Cardiac septum (tissue), 1 donor: Measurements from ENCODE around the gene CDK16. TPM values are rescaled to one million over a fixed set of nuclear protein-coding genes. Genes with fewer than 3 reads are reported as not detected.

Experiments
- DNase-seq: peaks from one replicate; pipeline ENCODE4 v3.0.0-alpha.2; 2020; ENCODE audit warnings: low spot score
- intact Hi-C: fragments of 100-400 bp; cut with DNase I; formaldehyde crosslinking; loops from one replicate; pipeline ENCODE4 v1.14.0; 2022
- long read RNA-seq: library from polyadenylated mRNA; unstranded; transcript quantifications from one replicate; pipeline ENCODE4 v2.0.0, GENCODE V29; 2021
- total RNA-seq: library from RNA; stranded (reverse); fragmentation: NEBNext Ultra II Directional; extraction: Animal tissue kit (Norgen Biotek cat#: 25700); gene quantifications from one replicate; pipeline ENCODE4 v1.2.1, GENCODE V29; 2021
- donor health status: DM: no; HTN: no; CAD: no.

CDK16 gene
- total RNA-seq: 177 TPM
- long read RNA-seq, transcript CDK16-202 (16 exons, 3,144 nt): major isoform, 185 of 294 reads
- long read RNA-seq, partial matches to known transcripts: 57 of 294 reads
- long read RNA-seq, other reads (novel, unspliced or antisense): 47 of 294 reads

DNA sequence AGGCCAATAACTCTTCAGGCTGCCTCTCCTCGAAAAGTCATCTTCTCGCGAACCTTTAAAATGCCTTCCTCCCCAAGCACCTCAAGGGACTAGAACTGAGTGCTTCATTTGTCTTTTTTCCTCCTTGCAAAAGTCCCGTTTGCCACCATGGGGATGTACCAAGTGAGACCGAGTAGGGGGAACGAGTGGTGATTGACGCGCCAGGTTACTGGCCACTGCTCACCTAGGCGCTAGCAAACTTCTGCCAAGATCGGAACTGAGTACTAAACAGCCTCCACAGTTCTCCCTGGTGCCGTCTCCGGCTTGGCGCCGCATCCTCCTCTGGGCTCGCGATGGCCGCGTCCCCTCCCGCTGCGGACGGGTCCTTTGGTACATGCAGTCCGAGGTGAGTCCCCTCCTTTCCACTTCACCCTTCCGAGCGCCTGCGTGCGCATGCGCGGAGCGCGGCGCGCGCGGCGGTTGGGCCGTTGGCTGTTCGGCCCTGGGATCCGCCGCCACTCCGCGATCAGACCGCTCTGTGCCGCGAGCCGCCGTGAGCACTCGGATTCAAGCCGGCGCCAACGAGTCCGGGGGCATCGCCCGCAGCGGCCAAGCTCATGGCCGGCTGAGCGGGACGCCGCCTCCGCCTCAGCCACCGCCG lies at the start of gene CDK16:
CDK16 (plus strand) TSS at position 402 of the 640 bp plus-strand sequence. CDS start 4,877 bp downstream, outside the sequence.
- intact Hi-C loops: loop anchor here (10.0 kb wide), 1 partner anchor 146 kb away; no protein-coding TSS in a partner anchor
- peak; percentile 94 for DNase-seq

DNA sequence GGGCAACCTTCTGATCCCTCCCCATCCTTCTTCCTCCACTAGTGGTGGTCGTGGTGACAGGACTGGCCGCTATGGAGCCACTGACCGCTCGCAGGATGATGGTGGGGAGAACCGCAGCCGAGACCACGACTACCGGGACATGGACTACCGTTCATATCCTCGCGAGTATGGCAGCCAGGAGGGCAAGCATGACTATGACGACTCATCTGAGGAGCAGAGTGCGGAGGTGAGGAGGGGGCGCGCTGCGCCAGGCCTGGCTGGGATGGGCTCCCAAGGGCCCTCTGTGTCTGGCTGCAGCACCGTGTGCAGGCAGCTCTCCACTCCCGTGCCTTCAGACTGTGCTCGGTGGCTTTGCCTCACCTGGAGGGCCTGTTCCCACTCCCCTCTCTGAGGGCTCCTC lies 49.2 kb upstream of the CDK16 start:
- peak; percentile 26 for DNase-seq
- intact Hi-C loops: no loop called here

DNA sequence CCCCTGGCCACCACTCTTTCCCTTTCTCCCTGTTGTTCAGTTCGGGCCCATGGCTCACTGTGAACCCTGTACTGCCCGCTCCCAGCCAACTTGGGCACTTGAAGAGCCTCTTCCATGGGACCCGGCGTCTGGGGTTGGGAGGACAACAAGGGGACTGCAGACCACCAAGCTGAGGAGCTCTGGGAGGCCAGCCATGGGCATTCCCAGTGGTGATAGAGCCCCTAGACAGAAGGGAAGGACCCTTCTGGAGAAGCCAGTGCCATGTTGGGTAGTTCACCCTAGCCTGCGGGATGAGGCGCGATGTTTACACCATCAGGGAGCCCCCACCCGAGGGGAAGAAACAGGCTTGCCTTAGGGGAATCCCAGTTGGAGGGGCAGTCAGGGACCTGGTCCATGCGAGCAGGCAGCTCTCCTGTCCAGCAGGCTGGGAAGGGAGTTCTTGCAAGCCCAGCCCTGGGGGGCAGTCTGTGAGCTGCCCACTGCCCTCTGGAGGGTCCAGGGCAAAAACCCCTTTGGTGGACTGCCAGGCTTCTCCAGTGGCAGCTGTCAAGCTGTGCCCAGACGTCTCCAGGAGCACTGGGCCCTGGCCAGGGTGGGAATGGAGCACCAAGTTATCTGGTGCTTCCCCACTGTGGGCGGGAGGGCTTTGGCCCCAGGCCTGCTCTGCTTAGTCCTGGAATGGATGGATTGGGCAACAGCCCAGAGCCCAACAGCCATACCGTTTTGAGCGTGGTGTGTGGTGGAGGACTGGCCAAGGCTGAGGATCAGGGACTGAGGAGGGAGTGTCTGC lies 48.6 kb upstream of the CDK16 start:
- DNase-seq: peak; percentile 78
- intact Hi-C loops: no loop called here

DNA sequence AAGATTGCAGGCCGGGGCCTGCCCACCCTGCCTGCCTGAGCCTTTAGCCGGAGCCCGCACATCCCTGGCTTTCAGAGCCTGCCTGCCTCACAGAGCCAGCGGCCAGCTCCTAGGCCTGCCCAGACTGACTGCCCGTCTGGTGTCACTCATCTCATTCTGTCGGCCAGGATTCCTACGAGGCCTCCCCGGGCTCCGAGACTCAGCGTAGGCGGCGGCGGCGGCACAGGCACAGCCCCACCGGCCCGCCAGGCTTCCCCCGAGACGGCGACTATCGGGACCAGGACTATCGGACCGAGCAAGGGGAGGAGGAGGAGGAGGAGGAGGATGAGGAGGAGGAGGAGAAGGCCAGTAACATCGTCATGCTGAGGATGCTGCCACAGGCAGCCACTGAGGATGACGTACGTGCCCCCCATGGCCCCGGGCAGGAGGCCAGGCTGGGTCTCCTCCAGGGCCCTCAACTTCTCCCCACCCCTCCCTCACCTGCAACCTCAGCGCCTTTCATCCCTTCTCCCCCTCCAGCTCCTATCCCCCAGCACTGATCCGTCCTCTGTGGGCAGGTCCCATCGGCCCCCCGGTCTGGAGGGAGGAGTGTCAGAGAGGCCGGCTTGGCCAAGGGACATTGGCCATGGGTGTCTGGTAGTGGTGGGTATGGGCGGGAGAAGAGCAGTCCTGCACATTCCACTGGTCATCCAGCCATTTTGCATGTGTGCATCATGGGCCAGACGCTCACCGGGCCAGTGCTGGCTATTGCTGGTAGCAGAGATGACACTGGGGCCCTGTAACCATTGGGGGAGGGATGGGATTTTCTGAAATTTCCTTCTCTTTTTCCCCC lies 47.4 kb upstream of the CDK16 start:
- intact Hi-C loops: no loop called here

DNA sequence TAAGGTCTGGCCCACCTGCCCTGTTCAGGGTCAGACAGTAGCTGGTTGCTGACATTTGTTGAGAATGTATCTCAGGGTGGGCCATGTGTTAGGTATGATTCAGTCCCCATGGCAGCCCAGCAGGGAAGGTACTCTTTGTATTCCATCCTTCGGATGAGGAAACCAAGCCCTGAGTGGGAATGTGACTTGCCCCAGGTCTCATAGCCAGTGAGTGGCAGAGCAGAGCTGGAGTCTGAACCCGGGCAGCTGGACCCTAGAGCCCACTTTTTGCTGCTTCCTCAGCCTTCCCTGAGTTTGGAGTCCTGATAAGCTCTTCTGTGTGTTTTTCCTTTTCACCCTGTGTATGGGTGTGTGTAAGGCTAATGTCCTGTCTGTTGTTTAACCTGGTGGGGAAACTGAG lies 46.5 kb upstream of the CDK16 start:
- intact Hi-C loops: no loop called here
- DNase-seq: peak; percentile 55

More for the DNA sequence above, 47.4 kb upstream of the CDK16 start:
- DNase-seq: peak; percentile 69

DNA sequence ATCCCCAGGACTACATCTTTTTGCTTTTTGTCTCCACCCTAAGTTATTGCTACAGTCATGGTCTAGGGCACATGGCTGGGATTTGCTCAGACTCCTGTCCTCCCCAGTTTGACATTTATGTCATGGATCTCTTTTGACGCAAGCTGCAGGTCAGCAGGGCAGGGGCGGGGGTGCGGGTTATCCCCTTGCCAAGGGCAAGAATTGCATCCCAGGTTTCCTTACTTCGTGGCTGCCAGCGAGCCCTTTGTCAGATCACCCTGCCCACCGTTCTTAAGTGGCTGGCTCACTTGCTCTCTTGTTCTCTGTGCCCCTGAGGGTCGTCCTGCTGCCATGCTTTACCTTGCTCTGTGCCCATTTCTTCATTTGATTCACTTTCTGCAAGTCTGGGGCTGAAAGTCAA lies 45.9 kb upstream of the CDK16 start:
- intact Hi-C loops: no loop called here
- peak; percentile 24 for DNase-seq

DNA sequence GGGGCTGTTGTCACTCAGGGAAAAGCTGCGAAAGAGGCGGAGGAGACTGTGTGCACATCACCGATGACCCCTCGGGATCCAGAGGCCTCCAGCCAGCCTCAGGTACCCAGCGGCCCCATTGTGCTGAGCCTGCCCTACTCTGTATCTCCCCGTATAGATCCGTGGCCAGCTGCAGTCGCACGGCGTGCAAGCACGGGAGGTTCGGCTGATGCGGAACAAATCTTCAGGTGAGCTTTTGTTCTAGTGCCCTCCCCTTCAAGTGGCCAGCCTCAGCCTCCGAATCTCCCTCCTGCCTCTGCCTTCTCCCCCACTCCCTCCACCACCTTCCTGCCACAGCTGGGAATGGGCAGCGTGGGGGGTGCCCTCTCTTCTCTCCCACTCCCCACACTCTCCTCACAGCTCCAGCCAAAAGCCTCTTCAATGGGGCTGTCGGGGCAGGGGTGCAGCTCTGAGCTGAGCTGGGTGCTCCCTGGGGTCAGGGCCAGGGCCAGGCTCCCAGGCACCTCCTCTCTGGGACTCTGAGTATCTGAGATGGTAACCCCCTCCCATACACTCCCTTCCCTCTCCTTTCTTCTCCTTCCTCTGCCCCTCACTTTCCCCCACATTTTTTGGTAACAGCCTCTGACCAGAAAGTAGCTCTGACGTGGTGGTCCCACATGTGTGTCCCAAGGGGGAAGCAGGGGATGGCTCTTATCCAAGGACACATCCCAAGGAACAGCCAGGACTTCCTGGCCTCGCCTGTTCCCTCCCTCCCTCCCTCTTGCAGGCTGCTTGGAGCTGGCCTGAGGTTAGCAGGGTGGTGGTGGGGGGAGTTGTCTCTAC lies 45.3 kb upstream of the CDK16 start:
- intact Hi-C loops: no loop called here
- peak; percentile 68 for DNase-seq

DNA sequence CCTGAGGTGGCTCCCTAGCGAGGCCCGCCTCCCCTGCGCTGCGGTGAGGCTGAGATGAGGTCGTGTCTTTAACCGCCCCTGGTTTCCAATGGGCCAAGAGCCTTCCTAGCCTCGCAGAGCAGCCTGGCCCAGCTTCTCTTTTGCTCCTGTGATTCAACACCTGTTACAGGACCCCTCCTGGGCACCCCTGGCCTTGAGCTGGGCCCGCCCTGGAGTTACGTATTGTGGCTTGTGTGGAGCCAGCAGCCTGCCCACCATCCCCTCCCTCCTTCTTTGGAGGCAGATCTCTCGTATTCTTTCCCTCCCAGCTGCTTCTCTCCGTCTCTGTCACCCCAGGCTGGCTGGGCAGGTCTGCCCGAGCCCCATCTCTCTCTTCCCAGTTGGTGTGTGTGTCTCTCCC lies 44.1 kb upstream of the CDK16 start:
- intact Hi-C loops: no loop called here

DNA sequence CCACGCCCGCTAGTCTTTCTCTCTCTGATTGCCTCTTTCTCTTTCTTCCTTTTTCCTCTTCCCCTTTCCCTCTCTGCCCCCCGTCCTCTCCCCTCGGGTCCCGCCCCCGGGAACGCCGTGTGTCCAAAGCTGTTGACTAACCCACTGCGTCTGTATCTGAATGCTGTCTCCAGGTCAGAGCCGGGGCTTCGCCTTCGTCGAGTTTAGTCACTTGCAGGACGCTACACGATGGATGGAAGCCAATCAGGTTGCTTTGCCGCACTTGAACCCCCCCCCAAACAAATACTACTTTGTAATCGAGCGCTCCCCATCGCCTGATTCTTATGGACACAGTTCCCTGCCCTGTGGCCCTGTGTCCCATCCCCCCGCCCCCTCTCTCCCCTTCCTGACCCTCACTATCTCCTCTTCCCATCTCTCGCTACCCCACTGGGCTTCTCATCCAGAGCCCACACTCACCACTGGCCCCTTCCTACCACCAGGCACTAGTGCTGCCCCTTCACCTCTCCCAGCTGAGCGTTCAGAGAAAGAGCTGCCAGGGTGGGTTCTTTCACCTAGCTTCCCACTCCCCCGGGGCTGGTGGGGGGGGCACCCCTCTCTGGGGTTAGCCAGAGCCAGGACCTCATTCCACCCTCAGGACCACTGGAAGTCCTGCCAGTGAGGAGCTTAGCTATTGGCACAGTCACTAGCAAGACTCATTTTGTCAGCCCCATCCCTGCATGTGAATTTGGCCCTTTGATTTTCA lies 43.5 kb upstream of the CDK16 start:
- peak; percentile 36 for DNase-seq

More for the DNA sequence above, 44.1 kb upstream of the CDK16 start:
- peak; percentile 61 for DNase-seq

DNA sequence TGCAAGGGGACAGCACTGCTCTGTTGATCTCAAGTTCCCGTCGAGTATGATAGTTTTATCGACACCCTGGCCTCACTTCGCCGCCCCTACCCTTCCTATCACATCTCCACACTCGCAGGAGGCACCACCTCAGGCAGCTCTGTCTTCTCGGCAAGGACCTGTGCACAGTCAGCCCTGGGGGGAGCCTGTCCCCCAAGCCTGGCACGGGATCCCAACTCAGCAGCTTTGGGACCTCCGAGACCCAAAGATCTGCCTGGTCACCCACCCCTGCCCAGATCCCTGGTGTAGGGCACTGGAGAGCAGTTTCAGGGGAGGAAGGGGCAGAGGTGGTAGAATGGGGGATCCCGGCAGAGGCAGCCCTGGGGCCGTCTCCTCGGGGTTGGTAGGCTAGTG lies 42.9 kb upstream of the CDK16 start:
- intact Hi-C loops: no loop called here
- DNase-seq: peak; percentile 55

More for the DNA sequence above, 43.5 kb upstream of the CDK16 start:
- intact Hi-C loops: no loop called here

DNA sequence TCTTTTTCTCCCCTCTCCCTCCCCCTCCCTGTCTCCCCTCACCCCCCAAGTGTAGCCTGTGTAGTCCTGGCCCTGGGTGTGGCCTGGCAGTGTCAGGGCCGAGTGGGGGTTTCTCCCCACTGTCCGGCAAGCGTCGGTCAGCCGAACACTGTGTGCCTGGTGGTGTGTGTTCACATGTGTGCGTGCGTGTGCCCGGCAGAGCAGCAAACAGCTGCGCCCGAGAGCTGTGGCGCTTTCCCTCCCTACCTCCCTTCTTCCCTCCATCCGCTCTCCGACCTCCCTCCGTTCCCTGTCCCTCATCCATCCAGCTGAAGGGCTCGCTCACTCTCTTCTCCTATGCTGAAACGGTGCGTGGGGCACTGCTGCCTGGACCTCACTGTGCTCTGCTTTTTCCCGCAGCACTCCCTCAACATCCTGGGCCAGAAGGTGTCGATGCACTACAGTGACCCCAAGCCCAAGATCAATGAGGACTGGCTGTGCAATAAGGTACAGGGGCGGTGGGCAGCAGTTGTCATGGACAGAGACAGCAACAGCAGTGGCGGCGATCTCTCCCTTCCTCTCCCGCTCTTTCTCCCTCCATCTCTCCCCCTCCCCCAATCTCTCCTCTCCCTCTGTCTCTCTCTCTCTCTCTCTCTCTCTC lies 42.3 kb upstream of the CDK16 start:
- peak; percentile 27 for DNase-seq
- intact Hi-C loops: no loop called here

DNA sequence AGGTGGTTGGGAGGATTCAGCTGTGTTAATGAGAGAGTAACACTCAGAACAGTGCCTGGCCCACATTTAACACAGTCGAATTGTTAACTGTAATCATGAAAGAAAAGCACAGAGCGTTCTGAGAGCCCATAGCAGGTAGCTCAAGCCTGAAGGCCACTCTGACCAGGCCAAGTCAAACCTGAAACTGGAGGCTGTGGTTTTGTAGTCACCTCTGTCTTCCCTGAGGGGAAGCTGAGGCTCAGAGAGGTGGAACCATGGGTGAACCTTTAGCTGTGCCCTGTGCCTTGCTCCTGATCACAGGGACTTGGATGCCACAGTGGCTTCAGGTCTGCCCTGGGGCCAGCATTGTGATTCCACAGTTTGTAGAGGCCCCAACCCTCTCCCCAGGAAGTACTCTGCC lies 41.4 kb upstream of the CDK16 start:
- peak; percentile 35 for DNase-seq
- intact Hi-C loops: no loop called here

DNA sequence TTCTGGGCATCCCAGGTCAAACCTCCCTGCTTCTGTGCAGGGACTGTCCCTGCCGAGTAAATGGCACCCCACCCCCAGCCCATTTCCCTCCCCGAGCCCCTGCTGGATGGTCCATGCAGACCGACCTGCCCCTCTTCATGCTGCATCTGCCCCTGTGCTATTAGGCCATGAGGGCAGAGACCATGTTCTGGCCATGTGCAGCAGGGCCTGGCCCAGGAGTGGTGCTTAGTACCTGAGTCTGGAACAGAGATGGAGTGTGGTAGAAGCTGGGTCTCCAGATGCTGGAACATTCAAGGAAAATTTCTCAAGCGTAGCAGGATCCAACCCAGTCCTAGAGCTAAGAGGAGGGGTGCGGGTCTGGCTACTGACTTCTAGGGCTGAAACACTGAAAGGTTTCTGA lies 40.1 kb upstream of the CDK16 start:
- no peak for DNase-seq
- intact Hi-C loops: no loop called here

DNA sequence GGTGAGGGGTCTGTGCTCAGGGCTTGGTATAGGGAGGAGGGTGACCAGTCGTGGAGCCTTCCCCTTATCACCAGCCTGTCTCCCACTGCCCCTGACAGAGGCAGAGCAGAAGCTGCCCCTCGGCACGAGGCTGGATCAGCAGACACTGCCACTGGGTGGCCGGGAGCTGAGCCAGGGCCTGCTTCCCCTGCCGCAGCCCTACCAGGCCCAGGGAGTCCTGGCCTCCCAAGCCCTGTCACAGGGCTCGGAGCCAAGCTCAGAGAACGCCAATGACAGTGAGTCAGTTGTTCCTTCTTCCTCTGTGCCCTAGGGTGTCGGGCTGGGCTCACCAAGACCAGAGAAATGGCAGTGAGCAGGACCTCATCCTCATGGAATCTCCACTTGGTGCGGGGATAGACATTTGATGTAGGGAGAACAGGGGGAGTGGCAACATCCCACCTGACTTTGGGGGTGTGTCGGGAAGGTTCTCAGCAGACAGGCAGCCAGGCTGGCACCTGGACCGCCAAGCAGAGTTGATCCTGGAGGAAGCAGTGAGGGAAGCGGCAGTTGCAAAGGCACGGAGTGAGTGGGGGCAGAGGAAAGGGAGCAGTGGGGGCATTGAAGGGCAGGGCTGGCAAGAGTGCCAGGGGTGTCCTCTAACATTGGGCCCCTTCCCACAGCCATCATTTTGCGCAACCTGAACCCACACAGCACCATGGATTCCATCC lies 39.1 kb upstream of the CDK16 start:
- intact Hi-C loops: no loop called here

DNA sequence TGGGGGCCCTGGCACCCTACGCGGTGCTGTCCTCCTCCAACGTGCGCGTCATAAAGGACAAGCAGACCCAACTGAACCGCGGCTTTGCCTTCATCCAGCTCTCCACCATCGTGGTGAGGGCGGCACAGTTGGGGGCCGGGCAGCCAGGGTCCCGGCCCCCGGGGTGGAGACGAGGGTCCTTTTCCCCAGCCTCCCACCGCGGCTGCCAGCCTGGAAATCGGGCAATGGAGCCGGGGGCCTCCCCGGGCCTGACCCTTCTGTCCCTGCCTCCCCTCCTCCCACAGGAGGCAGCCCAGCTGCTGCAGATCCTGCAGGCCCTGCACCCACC lies 38.6 kb upstream of the CDK16 start:
- intact Hi-C loops: no loop called here
- no peak for DNase-seq

More for the DNA sequence above, 39.1 kb upstream of the CDK16 start:
- DNase-seq: peak; percentile 82

DNA sequence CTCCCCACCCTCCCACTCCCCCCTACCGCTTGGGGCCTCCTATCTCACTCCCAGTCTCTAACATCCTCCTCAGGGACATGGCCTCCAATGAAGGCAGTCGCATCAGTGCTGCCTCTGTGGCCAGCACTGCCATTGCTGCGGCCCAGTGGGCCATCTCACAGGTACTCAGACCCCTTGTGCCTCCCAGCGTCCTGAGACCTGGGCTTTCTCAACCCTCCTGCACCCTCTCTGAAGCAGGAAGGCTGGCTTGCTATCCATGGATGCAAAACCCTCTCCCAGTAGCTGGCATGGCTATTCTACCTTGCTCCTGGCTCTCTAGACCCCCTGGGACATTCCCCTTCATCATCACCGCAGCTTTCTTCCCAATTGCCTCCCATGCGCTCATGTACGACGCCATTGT lies 38.1 kb upstream of the CDK16 start:
- intact Hi-C loops: no loop called here
- no peak for DNase-seq

DNA sequence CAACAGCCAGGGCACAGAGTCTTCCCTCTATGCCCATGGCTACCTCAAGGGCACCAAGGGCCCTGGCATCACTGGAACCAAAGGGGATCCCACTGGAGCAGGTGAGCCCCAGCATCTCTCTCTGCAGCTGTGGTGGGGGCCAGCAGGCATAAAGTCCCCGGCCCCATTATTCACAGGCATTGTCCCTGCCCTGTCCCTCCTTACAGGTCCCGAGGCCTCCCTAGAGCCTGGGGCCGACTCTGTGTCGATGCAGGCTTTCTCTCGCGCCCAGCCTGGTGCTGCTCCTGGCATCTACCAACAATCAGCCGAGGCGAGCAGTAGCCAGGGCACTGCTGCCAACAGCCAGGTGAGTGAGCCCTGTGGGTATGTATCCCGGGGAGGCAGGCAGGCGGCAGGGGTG lies 37.2 kb upstream of the CDK16 start:
- intact Hi-C loops: no loop called here
- no peak for DNase-seq
